Stimulated activated CD8-positive, alpha-beta memory T cell treated with anti-CD3 and anti-CD28 coated beads, Interleukin-7, amount 100 ng/mL, for 4 hours (primary cell): ENCODE measurements around the gene NHERF2.

Source experiments
- DNase-seq, 2 donors: peaks; one replicate each; pipeline ENCODE4 v3.0.0-alpha.2; 2020; ENCODE audit warnings: low read depth in 2 of 2

NHERF2 gene

DNA sequence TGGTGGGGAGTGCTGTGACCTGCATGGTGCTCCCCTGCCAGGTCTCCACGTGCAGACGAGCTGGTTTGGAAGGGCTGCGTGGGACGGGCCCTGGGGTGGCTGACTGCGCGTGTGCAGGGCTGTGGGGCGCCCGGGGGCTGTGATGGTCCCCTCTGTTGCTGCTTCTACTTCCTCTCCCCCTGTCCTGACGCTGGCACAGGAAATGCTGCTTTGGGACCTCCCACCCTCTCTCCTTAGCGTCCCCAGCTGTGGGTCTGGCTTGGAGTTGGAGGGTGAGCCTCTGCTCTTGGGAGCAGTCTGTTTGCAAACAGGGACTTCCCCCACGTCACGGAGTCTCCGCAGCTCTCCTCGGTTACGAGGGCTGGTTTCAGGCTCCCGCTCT, 56.3 kb downstream of the NHERF2 start:
- no peak for DNase-seq

DNA sequence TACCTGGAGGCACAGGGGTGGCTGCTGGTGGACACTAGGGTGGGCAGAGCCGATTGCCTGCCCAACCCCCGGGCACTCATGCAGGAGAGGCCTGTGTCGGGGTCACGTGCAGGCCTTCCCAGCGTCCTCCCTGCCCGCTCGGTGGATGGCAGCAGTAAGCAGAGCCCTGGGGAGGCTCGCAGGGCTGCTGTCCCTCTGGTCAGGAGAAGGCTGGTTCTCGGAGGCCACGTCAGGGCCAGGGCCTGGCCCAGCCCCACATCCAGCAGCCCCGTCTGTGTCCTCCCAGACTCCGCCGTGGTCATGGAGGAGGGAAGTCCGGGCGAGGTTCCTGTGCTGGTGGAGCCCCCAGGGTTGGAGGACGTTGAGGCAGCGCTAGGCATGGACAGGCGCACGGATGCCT, 56.7 kb downstream of the NHERF2 start:
- DNase-seq, result no peak

- no peak for DNase-seq
These were observed 57.4 kb downstream of the NHERF2 start for GRCh38 chr16:2083876-2084780.

GRCh38 chr16:2084895-2085625, 58.4 kb downstream of the NHERF2 start:
- no peak for DNase-seq

- no peak for DNase-seq
These were observed 59.0 kb downstream of the NHERF2 start for GRCh38 chr16:2085669-2086068.

GRCh38 chr16:2086106-2086742, 59.5 kb downstream of the NHERF2 start:
- no peak for DNase-seq

GRCh38 chr16:2086812-2087747, 60.4 kb downstream of the NHERF2 start:
- DNase-seq, result no peak

GRCh38 chr16:2087748-2088631, 61.3 kb downstream of the NHERF2 start:
- DNase-seq, result no peak
